ENCODE measurements around the gene ROCK2.

DNA sequence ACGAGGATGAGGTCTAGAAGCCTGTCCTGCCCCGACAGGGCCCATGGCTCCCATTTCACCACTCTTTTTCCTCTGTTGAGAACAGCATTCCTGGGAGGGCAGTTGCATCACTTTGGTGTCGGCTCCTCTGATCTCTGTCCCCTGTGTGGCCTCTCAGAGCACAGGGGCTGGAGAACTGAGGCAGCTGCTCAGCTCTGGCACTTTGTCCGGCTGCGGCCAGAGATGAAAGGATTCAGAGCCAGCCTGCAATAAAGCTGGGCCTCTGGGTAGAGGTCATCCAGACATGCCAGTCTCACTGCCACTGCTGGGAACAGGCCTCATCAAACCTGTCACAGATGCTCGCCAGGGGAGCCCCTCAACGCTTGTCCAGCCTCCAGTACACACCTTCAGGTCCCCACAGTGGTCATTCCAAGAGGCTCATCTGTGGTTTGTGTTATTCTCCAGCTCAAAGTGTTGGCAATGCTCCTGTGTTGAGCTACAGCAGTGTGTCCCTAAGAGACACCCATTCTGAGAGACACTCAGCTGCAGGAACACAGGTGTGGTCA is 13.1 kb upstream of the ROCK2 start:
- no peak for TF ChIP-seq CTCF (IDR thresholded peaks at IDR 0.05)
- TF ChIP-seq POLR2A (IDR thresholded peaks at IDR 0.05), result no peak
- no peak for TF ChIP-seq EP300 (IDR thresholded peaks at IDR 0.05)
